ENCODE measurements around the gene CNOT10. TPM values are rescaled to one million over a fixed set of nuclear protein-coding genes. Genes with fewer than 3 reads are reported as not detected.

Gene CNOT10
- polyA plus RNA-seq, 1 donor, result 66.6 TPM

GRCh38 chr3:32817558-32818228, 132.7 kb downstream of the CNOT10 start, which contains the start of gene TRIM71:
TSS of gene TRIM71 (plus strand) at chr3:32817997. CDS start at chr3:32818081, 84 bp downstream.
- peak; percentile 27 for DNase-seq

GRCh38 chr3:32818229-32818969, 133.4 kb downstream of the CNOT10 start:
- no peak for DNase-seq

DNA sequence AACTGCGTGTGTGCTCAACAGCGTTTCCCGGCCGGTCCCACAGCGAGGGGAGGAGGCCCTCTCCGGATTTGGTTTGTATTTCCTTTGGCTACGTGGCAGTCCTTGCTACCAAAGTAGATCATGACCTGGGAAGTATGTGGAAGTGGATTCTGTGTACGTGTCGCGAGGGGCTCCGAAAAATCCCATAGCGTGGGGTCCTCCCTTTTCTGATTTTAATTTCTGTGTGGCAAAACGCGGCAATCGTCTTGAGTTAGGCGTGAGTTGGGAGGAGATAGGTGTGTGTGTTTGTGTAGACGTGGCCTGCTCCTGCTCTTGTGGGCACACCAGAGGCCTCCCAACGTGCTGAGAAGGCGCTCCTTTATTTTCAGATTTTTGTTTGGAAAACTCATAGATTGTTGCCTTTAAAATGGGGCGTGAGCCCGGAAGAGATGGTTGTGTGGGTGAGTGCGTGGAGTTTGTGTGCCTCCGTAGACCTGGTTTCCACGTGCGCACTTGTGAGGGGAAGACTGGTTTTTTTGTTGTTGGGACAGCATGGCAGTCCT, 134.1 kb downstream of the CNOT10 start:
- DNase-seq, result no peak

DNA sequence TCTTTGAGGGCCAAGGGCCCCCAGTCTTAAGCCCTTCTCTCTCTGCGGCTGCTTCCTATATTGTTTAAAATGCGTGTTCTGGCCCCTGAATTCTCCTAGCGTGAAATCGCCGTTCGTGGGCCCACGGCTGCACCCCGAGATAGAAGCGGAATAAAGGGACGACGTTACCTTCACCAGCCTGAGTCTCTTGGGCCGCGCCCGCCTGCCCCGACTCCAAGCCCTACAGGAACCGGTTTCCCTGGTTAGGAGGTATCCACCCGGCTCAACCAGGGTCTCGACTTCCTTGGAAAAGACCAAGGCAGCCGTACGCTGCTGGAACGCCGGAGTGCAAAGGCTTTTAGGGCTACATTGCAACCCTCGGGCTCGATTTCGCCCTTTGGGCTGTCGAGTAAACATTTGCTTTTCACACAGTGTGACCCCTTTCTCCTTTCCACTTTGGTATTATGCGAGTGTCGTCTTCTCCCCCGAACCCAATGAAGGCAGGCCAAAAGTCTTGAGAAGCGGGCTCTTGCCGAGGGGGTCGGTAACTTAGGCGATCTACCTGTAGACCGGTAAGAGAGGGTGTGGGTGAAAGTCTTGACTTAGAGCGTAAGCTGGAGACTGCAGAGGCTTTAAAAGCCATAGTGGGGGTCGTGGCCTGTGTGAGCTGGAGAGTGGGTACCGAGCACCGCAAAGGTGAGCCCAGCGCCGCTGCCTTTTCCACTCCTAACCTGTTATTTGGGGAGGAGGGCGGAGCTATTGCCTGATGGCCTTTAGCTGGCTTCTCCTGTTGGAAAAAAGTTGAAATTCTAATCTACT, 134.8 kb downstream of the CNOT10 start:
- DNase-seq, result peak; percentile 19

DNA sequence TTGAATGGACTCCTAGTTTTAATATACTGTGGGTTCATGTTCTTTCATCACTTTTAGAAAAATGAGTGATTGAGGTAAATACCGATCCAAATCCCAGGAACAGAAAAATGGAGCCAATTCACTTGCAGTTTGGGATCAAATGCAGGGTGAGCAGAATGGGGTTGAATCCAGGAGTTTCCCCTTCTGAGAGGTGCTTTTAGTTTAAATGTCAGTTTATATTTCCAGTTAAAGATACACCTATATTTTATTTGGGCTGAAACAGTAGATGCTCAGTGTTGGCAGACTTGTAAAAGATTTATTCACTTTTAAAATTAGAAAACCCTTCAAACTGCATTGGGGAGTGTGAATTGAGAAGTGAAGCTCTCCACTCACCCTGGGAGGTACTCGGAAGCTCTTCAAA, 135.4 kb downstream of the CNOT10 start:
- no peak for DNase-seq

DNA sequence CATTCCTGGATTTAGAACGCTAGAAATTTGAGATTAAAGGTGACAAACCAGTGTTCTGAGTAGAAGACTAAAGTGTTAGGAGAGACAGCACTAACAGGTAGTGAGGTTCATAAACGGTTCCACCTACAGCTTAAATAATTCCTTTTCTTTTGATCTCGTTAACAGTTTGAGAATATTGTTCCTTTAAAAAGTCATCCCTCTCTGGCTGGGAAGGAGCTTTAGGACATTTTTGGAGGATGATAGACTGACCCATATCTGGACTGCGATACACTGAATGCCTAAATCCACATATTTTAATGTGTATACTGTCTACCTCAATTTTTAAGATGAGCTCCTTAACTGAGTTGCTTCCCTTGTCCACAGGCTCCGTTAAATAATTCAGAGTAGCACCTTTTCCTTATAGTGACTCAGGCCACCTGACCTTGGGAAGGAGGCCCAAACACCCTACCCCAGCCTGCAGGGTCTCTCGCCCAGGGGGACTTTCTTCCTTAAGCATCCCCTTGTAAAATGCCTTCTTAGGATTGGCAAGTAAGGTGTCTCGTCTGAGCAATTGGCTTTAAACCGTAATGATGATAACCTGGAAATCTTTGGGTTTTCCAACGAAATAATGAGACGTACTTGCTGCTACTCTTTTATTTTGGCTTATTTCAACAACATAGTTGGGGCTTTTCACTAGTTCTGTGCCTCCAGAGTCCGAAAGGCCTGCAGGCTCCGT, 136.1 kb downstream of the CNOT10 start:
- DNase-seq, result no peak

GRCh38 chr3:32821686-32822296, 136.8 kb downstream of the CNOT10 start:
- no peak for DNase-seq

DNA sequence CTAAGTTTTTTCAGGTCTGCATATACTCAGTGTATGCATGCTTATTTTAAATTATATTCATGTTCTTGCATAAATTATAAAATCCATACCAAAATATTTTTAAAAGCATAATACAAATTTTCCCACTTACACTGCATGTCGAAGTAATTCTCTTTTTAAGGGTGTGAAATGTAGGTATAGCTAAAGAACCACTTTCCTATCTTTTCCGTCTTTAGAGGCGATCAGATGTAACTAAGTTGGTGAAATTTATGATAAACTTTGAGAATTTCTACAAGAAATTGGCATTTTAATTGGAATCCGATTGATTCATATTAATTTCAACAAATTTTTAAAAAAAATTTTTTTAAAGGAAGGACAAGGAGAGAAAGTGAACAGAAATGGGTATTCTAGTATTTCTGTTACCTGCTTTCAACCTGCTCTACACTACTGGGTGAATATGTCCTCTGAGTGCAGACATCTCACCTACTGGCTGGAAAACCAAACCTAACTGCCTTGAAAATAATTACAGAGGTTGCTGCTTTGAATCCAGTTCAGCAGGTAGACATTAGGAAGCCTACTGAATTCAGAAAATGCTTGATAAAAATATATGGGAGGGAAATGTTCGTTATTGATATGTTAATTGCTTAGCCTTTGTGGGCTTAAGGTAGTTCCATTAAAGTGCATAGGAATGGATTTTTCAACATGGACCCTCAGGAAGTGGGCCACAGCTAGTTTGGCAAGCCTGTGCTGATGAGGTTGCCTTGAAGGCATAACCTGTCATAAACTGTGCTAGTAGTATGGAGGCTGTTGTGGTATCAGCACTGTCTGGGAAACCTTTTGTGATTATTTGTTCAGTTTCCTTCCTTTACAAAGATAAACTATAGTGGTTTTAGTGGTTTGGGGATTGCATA, 137.9 kb downstream of the CNOT10 start:
- DNase-seq, result no peak

Other genes with a start within 250 kb of the CNOT10 start
- gene CMTM6, start 182.3 kb upstream of the CNOT10 start, polyA plus RNA-seq (ENCODE audit: insufficient read length), result 77.0 TPM
- 38.2 TPM for gene DYNC1LI1, start 114.3 kb upstream of the CNOT10 start, polyA plus RNA-seq (ENCODE audit: insufficient read length)
- gene TRIM71, start 132.8 kb downstream of the CNOT10 start, polyA plus RNA-seq (ENCODE audit: insufficient read length), result 10.4 TPM